GM21526 (cell line): ENCODE results near the gene NTMT1.
A peak's percentile ranks its signal among the peaks of the same experiment; 100 is the strongest.
"Not testable (repeated sequence)": the region's sequence is repeated elsewhere in the genome, so short reads cannot be mapped to it uniquely, and the experiment has no call there.

Experiments
- ATAC-seq: cut with Tn5 transposase; IDR thresholded peaks from one replicate; pipeline ENCODE4 v1.9.1; 2021; ENCODE audit warnings: moderate library complexity; ENCODE audit not compliant: unreplicated experiment, low FRiP score

Gene NTMT1

GRCh38 chr9:129633848-129634247 lies 7.9 kb downstream of the NTMT1 start:
- no peak for ATAC-seq

GRCh38 chr9:129635099-129636065 lies 9.4 kb downstream of the NTMT1 start:
- ATAC-seq: no peak

- ATAC-seq: not testable (repeated sequence)
These were observed 10.4 kb downstream of the NTMT1 start for GRCh38 chr9:129636343-129636742.

GRCh38 chr9:129637102-129637501 lies 11.1 kb downstream of the NTMT1 start:
- no peak for ATAC-seq

- no peak for ATAC-seq
These were observed 11.9 kb downstream of the NTMT1 start for GRCh38 chr9:129637673-129638439.

- ATAC-seq: no peak
These were observed 13.2 kb downstream of the NTMT1 start for GRCh38 chr9:129639034-129639630.

GRCh38 chr9:129639756-129640085 lies 13.8 kb downstream of the NTMT1 start:
- no peak for ATAC-seq

GRCh38 chr9:129640086-129640870 lies 14.3 kb downstream of the NTMT1 start:
- ATAC-seq: no peak

GRCh38 chr9:129640871-129641749 lies 15.1 kb downstream of the NTMT1 start:
- peak; percentile 10 for ATAC-seq

GRCh38 chr9:129641750-129642585 lies 16.0 kb downstream of the NTMT1 start, which contains the start of gene ASB6:
ASB6 (minus strand) TSS chr9:129642151; CDS start chr9:129641999, 152 bp downstream.
- ATAC-seq: peak; percentile 83

GRCh38 chr9:129643706-129644105 lies 17.7 kb downstream of the NTMT1 start:
- no peak for ATAC-seq

GRCh38 chr9:129644365-129644764 lies 18.4 kb downstream of the NTMT1 start:
- ATAC-seq: no peak

GRCh38 chr9:129644902-129645301 lies 18.9 kb downstream of the NTMT1 start:
- no peak for ATAC-seq

- no peak for ATAC-seq
These were observed 20.3 kb downstream of the NTMT1 start for GRCh38 chr9:129646252-129646651.

- ATAC-seq: no peak
These were observed 20.7 kb downstream of the NTMT1 start for GRCh38 chr9:129646654-129647053.

- ATAC-seq: no peak
These were observed 21.7 kb downstream of the NTMT1 start for GRCh38 chr9:129647635-129648034.

GRCh38 chr9:129648092-129648763 lies 22.3 kb downstream of the NTMT1 start:
- ATAC-seq: no peak

- no peak for ATAC-seq
These were observed 22.8 kb downstream of the NTMT1 start for GRCh38 chr9:129648764-129649115.
